GM13977 (cell line): Measurements from ENCODE around the gene ARHGAP10.

ENCODE experiments used
- DNase-seq: peaks from one replicate; pipeline ENCODE4 v3.0.0; 2012; ENCODE audit warnings: low spot score
- in situ Hi-C: fragments of 300-500 bp; cut with MboI; formaldehyde crosslinking; loops from one replicate; pipeline ENCODE4 v1.12.0; 2022; ENCODE audit warnings: low sequenced_read_pairs, low pct_unique_long_range_greater_than_20kb, mixed read lengths, inconsistent platforms; ENCODE audit not compliant: unreplicated experiment
- TF ChIP-seq, protein P1 (sequence below): IDR thresholded peaks from 2 replicates; pipeline ENCODE4 v1.5.1; 2012; ENCODE audit warnings: mild to moderate bottlenecking, control low read depth; ENCODE audit not compliant: insufficient read depth; ENCODE audit errors: extremely low read depth, missing control alignments

ARHGAP10 gene

DNA sequence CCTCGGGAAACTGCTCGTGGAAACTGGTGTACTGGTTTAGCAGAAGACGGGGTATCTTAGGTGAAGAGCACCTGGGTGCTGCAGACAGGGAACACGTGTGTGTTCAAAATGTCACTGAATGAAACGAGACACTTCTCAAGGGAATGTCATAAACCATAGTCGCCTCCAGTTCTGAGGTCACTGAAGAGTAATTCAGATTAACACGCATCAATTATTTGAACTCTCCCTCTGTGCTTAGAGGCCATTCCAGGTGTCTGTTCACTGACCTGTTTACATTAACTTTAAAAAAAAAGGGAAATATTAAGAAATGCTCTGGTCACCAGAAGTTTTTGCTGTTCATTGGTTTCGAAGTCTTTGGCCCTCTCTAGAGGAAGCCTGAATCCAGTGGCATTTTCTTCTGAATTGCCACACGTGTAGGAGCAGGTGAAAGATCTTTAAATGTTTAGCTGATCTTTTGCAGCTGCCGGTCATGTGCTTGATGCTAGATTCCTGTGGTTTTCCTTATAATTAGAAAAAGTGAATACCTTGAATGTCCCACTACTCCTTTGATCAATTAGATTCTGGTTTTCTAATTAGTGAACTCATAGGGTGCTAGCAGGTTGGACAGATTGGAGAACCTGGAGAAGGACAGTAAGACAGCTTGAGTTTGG is 330.5 kb downstream of the ARHGAP10 start:
- TF ChIP-seq, protein P1, sequence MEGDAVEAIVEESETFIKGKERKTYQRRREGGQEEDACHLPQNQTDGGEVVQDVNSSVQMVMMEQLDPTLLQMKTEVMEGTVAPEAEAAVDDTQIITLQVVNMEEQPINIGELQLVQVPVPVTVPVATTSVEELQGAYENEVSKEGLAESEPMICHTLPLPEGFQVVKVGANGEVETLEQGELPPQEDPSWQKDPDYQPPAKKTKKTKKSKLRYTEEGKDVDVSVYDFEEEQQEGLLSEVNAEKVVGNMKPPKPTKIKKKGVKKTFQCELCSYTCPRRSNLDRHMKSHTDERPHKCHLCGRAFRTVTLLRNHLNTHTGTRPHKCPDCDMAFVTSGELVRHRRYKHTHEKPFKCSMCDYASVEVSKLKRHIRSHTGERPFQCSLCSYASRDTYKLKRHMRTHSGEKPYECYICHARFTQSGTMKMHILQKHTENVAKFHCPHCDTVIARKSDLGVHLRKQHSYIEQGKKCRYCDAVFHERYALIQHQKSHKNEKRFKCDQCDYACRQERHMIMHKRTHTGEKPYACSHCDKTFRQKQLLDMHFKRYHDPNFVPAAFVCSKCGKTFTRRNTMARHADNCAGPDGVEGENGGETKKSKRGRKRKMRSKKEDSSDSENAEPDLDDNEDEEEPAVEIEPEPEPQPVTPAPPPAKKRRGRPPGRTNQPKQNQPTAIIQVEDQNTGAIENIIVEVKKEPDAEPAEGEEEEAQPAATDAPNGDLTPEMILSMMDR, result no peak
- DNase-seq, result no peak
- in situ Hi-C loops, result no loop called here

DNA sequence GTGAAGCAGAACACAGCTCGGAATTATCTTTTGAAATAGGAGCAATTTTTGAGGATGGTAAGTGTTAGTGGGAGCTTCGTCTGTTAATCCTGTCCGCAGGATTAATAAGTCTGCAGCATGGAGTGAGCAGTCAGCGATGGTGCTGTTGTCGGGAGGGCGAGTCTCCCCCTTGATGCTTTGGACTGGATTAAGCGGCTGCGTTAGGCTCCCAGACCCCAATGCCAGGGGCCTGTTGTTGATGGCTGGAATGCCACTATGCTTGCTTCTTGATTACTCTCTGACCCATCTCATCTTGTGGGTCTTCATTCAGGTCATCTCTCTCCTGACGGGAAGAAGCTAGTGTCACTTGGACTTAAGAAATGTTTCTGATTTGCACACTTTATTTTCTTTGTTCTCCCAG is 332.6 kb downstream of the ARHGAP10 start:
- TF ChIP-seq, protein P1, result no peak
- in situ Hi-C loops, result no loop called here
- no peak for DNase-seq

DNA sequence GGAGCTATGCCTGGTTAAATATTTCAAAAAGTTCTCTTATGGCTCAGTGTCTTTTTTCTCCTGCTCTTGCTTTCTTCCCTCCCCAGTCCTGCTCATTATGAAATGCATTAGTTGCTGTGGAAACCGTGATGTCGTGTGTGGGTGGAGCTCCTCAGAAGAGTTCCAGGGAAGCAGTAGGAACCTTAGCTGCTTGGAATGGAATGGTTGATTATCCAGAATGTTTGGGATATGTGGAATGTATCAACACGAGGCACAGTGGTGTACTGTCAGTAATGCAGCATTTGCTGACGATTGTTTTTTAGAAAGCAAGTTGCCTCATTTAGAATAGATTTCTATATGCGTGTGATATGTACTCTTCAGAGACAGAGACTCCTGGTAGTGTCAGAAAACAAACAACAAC is 333.2 kb downstream of the ARHGAP10 start:
- in situ Hi-C loops, result no loop called here
- no peak for DNase-seq

DNA sequence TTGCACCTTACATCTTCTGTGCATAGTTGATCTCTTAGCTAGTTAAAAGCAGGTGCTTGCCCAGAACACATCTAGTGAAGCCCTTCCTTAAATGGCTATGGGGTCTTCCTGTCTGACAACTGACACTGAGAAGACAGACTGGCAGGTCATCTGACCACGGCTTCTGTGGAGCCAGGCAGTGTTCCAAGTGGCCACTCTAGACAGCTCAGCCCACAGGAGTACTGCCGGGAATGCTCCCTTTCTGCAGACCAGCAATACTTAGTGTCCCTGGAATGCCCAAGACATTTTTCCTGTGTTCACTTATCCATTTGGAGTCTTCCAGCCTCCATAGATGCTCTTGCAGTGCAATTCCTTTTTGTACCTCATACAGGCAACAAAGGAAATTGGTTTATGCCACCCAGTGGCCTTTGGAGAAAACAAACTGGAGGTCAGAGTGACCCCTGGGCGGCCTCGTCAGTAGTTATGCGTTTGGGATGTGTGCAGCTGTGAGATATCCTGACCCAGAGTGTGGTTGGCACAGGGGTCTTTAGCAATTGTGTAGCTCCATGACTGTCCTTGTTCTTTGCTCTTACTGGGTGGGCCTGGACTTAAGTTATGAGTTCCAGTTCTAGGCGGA is 335.5 kb downstream of the ARHGAP10 start:
- no peak for DNase-seq
- TF ChIP-seq, protein P1, result no peak
- in situ Hi-C loops, result no loop called here

More for the DNA sequence above, 333.2 kb downstream of the ARHGAP10 start:
- TF ChIP-seq, protein P1, result no peak

DNA sequence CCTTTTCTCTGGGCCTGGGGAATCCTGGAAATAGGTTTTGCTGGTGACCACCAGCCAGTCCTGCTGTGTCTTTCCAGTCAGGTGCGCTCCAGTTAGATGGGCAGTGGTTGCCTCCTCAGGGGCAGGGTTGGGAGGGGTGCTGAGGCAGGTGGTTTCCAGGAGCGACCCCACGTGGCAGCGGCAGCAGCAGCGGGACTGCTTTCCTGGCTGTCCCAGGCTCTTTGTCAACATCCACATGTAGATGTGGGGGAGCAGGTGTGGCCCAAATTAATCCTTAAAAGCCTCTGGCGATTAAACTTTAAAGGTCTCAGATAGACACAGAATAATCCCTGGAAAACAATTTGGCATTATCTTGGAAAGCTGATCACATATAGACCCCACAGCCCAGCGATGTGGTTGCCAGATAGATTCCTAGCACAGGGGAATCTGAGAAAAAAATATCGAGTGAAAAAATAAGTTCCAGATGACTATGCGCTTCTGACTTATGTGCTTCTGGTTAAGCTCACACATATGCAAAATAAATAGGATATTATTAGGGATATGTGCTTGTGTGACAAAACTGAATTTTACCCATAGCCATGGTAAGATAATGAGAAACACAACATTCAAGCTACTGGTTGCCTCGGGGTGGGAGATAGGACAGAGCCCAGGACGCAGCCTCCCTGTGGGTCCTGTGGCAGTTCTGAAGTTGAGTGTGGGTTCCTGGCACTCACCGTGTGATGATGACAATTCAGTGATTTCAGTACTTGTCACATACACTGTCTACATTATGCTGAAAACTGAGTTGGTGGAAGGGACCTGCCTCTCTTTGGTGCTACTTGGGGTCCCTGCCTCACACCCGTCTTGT is 336.4 kb downstream of the ARHGAP10 start:
- in situ Hi-C loops, result no loop called here
- no peak for DNase-seq
- TF ChIP-seq, protein P1, result no peak

DNA sequence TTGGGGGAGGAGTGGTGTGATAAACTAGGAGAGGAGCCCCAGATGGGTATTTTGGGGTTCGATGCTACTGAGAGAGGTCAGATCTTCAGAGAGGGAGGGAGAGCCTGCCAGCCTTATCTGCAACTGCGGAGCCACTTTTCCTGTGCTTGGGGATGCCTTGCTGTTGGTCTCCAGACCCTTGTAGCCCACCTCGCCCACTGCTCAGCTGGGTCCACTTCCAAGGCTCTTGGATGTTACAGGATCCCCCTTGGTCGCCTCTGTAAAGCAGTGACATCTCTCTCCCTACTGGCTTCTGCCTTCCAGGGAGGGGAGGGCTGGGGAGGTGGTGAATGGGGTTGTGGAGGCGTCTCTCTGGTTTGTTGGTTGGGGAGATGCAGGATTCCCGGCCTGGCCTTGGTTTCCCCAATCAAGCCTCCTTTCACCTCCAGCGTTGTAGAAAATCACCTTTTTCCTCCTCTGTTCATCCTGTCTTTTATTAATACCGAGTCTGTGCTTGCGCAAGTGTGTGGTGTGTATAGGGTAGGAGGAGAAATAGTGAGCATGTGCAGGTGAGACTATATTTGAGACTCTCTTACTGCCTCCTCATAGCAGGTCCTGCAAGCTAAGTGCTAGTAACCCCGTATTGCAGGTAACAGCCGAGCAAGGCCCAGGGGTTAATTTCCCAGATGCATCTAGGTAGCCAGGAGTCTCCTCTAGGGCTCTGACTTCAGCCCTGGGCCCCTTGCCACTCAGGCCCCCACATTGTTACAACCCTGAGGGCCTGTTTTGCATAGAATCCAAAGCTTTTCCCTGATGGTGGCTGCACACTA is 337.4 kb downstream of the ARHGAP10 start:
- in situ Hi-C loops, result no loop called here
- DNase-seq, result no peak
- TF ChIP-seq, protein P1, result no peak
